Tibial nerve (tissue), 4 donors: ENCODE measurements around the gene FBXL17. TPM values are rescaled to one million over a fixed set of nuclear protein-coding genes. Genes with fewer than 3 reads are reported as not detected.

Experiments
- DNase-seq, 2 donors: peaks; one replicate each; pipeline ENCODE4 v3.0.0-alpha.2; 2019; ENCODE audit warnings: low spot score in 2 of 2
- H3K27ac ChIP-seq, 4 donors: fragments of 200-600 bp; sonication (generic) in 3 of 4; one replicate each; pipeline ENCODE4 v1.5.1; 2017 to 2019; ENCODE audit warnings: mild to moderate bottlenecking in 1 of 4
- H3K27me3 ChIP-seq, 2 donors: fragments of 200-600 bp; sonication (generic) in 1 of 2; one replicate each; pipeline versions ENCODE4 v1.5.1 to v1.6.0; 2017 to 2019
- H3K36me3 ChIP-seq, 3 donors: fragments of 200-600 bp; sonication (generic); one replicate each; pipeline ENCODE4 v1.5.1; 2018 to 2019
- H3K4me1 ChIP-seq, 4 donors: fragments of 200-600 bp; sonication (generic) in 3 of 4; one replicate each; pipeline ENCODE4 v1.5.1; 2017 to 2019
- H3K4me3 ChIP-seq, 4 donors: fragments of 200-600 bp; sonication (generic) in 3 of 4; one replicate each; pipeline ENCODE4 v1.5.1; 2017 to 2019; ENCODE audit warnings: mild to moderate bottlenecking in 1 of 4, moderate library complexity in 1 of 4
- H3K9me3 ChIP-seq, 4 donors: fragments of 200-600 bp; sonication (generic) in 3 of 4; one replicate each; pipeline ENCODE4 v1.5.1; 2017 to 2019
- EP300 ChIP-seq, 2 donors: sonication (generic); formaldehyde crosslinking; IDR thresholded peaks; one replicate each; pipeline ENCODE4 v1.6.1; 2017; ENCODE audit warnings: antibody characterized with exemption in 2 of 2, mild to moderate bottlenecking in 1 of 2
- POLR2A ChIP-seq, 2 donors: fragments of 450-650 bp; IDR thresholded peaks; one replicate each; pipeline ENCODE4 v1.6.1; 2017; ENCODE audit warnings: antibody characterized with exemption in 2 of 2, mild to moderate bottlenecking in 2 of 2, moderate library complexity in 2 of 2
- WGBS, 2 donors: methylation state at CpG; one replicate each; pipeline ENCODE4 v1.1.5; 2018; 5-methylcytosine and 5-hydroxymethylcytosine counted together
- small RNA-seq: library from RNA; depleted of rRNA; stranded (forward); fragments of <200 nt; gene quantifications from one replicate; pipeline ENCODE3, GENCODE V24; 2016
- total RNA-seq, 4 donors: library from RNA; depleted of rRNA; stranded (reverse); fragments of >200 nt; gene quantifications; one replicate each; pipeline ENCODE4 v1.1.0, GENCODE V29; 2016
- TF ChIP-seq, protein P1 (sequence below), 5 experiments: fragments of 200-600 bp in 3 of 5; fragments of 450-650 bp in 2 of 5; sonication (generic) in 3 of 5; IDR thresholded peaks; one replicate each; pipeline ENCODE4 v1.5.1; 2016 to 2019; ENCODE audit warnings: antibody characterized with exemption in 5 of 5, mild to moderate bottlenecking in 3 of 5, moderate library complexity in 2 of 5

Gene FBXL17
- total RNA-seq, 4 donors from 2014 or later: 16.5 to 19.0 (median 17.6) TPM

DNA sequence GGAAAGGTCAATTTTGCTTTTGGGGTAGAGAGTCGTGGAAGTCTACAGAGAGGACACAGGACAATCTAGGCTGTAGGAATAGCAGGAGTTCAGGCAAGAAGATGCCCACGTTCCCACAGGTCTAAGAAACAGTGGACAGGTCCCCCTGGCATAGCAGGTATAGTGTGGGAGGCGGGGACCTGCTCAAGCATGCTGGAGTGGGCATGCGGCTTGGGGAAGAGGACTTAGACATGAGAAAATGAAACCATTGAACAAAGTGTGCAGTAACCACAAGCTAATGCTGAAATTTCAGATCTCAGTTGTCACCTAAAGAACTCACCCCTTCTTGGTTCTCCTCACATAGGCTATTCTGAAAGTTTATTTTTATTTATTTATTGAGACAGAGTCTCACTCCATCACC is 568.3 kb downstream of the FBXL17 start:
- Histone ChIP-seq H3K4me1 (no peaks in the 10 kb centered on the region), H3K27ac (no peak overlapping the region), H3K9me3 (no peaks in the 10 kb centered on the region), H3K4me3 (no peak overlapping the region), H3K27me3 (no peaks in the 10 kb centered on the region), H3K36me3 (no peaks in the 10 kb centered on the region)
- WGBS, 2 donors: 84 to 90% methylated on average over 4 of the region's 4 CpGs
- TF ChIP-seq POLR2A (IDR thresholded peaks at IDR 0.05): no peak
- DNase-seq: no peak

DNA sequence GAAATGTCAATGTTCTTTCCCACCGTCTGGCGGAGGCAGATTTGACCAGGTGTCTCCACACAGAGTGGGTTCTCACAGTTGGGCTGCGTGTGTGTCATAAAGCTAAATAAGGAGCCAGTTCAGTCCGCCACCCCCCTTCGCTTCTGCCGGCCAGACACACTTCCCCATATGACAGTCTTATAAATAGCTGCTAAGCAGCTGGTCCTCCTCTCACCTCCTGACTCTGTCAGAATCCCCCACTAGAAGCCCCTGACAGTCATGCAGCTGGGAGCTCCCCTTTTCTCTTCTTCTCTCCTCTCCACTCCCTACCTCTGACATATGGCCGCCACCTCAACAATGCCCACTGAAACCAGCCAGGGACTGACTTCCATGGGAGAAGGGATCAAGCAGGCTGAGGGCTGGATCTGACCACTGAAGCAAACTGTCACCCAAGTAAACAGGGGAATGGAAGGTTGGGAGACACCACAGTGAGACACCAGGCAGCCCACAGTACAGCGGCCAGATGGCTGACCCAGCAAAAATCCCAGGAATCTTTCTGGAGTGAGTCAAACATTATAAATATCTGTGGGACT is 569.2 kb downstream of the FBXL17 start:
- DNase-seq: no peak
- Histone ChIP-seq H3K27ac (no peak overlapping the region), H3K36me3 (no peaks in the 10 kb centered on the region), H3K27me3 (no peaks in the 10 kb centered on the region), H3K4me1 (no peaks in the 10 kb centered on the region), H3K4me3 (no peak overlapping the region), H3K9me3 (no peaks in the 10 kb centered on the region)
- 72 to 77% methylated on average over 8 of the region's 8 CpGs for WGBS, 2 donors
- TF ChIP-seq POLR2A (IDR thresholded peaks at IDR 0.05) (no peak), EP300 (IDR thresholded peaks at IDR 0.05) (no peak)
- TF ChIP-seq, protein P1, sequence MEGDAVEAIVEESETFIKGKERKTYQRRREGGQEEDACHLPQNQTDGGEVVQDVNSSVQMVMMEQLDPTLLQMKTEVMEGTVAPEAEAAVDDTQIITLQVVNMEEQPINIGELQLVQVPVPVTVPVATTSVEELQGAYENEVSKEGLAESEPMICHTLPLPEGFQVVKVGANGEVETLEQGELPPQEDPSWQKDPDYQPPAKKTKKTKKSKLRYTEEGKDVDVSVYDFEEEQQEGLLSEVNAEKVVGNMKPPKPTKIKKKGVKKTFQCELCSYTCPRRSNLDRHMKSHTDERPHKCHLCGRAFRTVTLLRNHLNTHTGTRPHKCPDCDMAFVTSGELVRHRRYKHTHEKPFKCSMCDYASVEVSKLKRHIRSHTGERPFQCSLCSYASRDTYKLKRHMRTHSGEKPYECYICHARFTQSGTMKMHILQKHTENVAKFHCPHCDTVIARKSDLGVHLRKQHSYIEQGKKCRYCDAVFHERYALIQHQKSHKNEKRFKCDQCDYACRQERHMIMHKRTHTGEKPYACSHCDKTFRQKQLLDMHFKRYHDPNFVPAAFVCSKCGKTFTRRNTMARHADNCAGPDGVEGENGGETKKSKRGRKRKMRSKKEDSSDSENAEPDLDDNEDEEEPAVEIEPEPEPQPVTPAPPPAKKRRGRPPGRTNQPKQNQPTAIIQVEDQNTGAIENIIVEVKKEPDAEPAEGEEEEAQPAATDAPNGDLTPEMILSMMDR (IDR thresholded peaks at IDR 0.05): no peak

DNA sequence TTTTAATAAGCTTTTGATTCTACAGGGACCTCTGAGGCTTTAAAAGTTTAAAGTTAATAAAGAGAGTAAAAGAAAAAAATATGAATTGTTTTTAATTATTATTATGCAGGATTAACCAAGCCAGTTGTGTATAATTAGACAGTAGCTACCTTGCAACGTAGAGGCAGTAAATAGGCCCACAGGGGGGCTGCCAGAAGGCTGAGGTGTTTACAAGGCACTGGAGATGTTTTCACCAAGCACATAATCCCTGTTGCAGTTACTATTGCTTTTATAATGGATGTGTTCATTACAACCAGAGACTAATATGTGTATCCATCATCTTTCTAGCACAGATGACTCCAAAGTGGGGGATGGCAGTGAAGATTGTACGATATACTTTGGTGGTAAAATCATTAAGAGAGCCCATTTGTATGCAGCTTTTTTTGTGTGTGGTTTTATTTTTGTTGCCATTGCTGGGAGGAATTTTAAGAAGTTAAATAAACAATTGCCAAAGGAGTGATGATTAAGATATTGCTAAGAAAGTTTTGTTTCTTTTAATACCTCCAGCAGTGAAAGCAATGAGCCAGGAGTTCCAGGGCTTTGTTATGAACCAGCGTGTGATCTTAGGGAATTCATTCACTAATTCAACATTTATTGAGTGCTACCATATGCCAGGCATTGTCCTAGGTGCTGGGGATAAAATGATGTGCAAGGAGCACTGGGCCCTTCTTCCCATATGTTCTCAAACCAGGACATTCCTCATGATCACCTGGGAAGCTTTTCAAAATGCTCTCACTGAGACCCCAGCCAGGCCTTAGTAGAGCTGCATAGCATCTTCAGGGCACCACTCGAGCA is 572.5 kb downstream of the FBXL17 start:
- Histone ChIP-seq H3K36me3 (no peaks in the 10 kb centered on the region), H3K4me1 (no peaks in the 10 kb centered on the region), H3K9me3 (no peaks in the 10 kb centered on the region), H3K27me3 (no peaks in the 10 kb centered on the region), H3K4me3 (no peak overlapping the region), H3K27ac (no peak overlapping the region)
- WGBS, 2 donors: 72 to 78% methylated on average over 4 of the region's 4 CpGs
- TF ChIP-seq, protein P1 (IDR thresholded peaks at IDR 0.05): no peak
- TF ChIP-seq POLR2A (IDR thresholded peaks at IDR 0.05) (no peak), EP300 (IDR thresholded peaks at IDR 0.05) (no peak)
- no peak for DNase-seq

Small RNA genes within 50 kb of the gene (small RNA-seq; reads per million reads assigned to genes)
- gene RN7SKP122: not detected
